HepG2 (cell line): ENCODE data around the gene ST6GALNAC6. TPM values are rescaled to one million over a fixed set of nuclear protein-coding genes. Genes with fewer than 3 reads are reported as not detected.
A peak's percentile ranks its signal among the peaks of the same experiment; 100 is the strongest.

Experiments used
- AKAP8 ChIP-seq: sonication (generic); formaldehyde crosslinking; IDR thresholded peaks from 2 replicates; pipeline ENCODE4 v1.5.1; 2020; ENCODE audit warnings: mild to moderate bottlenecking, missing genetic modification reagents
- DNMT3B ChIP-seq: conservative IDR thresholded peaks from 2 replicates; pipeline ENCODE4 v1.6.1; 2016; ENCODE audit warnings: missing biosample characterization, control low read depth
- DPF2 ChIP-seq: sonication (generic); formaldehyde crosslinking; IDR thresholded peaks from 2 replicates; pipeline ENCODE4 v1.4.0; 2020; ENCODE audit warnings: mild to moderate bottlenecking, low read depth, missing genetic modification reagents, borderline replicate concordance
- HOXA9 ChIP-seq: sonication (generic); formaldehyde crosslinking; IDR thresholded peaks from 2 replicates; pipeline ENCODE4 v1.8.1; 2022; ENCODE audit warnings: missing genetic modification reagents, mild to moderate bottlenecking, moderate library complexity, borderline replicate concordance
- MYPOP ChIP-seq: sonication (generic); formaldehyde crosslinking; IDR thresholded peaks from 2 replicates; pipeline ENCODE4 v1.8.1; 2023; ENCODE audit warnings: mild to moderate bottlenecking, moderate library complexity, missing genetic modification reagents
- MZF1 ChIP-seq: sonication (generic); formaldehyde crosslinking; IDR thresholded peaks from 2 replicates; pipeline ENCODE4 v1.8.1; 2023; ENCODE audit warnings: mild to moderate bottlenecking, missing genetic modification reagents, borderline replicate concordance
- NRL ChIP-seq: sonication (generic); formaldehyde crosslinking; IDR thresholded peaks from 2 replicates; pipeline ENCODE4 v1.5.0; 2020; ENCODE audit warnings: missing genetic modification reagents, mild to moderate bottlenecking, moderate library complexity, borderline replicate concordance
- REXO4 ChIP-seq: sonication (generic); formaldehyde crosslinking; IDR thresholded peaks from 2 replicates; pipeline ENCODE4 v1.8.0; 2022; ENCODE audit warnings: missing genetic modification reagents, mild to moderate bottlenecking, borderline replicate concordance
- SIN3A ChIP-seq: IDR thresholded peaks from 2 replicates; pipeline ENCODE4 v1.6.1; 2011; ENCODE audit warnings: low read depth, mild to moderate bottlenecking, control low read depth, low read length, borderline replicate concordance
- SKI ChIP-seq: fragments of 450-650 bp; IDR thresholded peaks from one replicate; pipeline ENCODE4 v1.6.1; 2018; ENCODE audit warnings: mild to moderate bottlenecking; ENCODE audit not compliant: partially characterized antibody
- SP140L ChIP-seq: sonication (generic); formaldehyde crosslinking; IDR thresholded peaks from 2 replicates; pipeline ENCODE4 v1.4.0; 2020; ENCODE audit warnings: missing genetic modification reagents, borderline replicate concordance
- SSRP1 ChIP-seq: IDR thresholded peaks from 2 replicates; pipeline ENCODE4 v1.6.1; 2016; ENCODE audit warnings: control low read depth
- STAT6 ChIP-seq: sonication (generic); formaldehyde crosslinking; IDR thresholded peaks from 2 replicates; pipeline ENCODE4 v1.4.0; 2020; ENCODE audit warnings: missing genetic modification reagents, mild to moderate bottlenecking, borderline replicate concordance
- TCF7 ChIP-seq: sonication (generic); IDR thresholded peaks from 2 replicates; pipeline ENCODE4 v1.6.1; 2016; ENCODE audit warnings: antibody characterized with exemption, low read depth
- ZBTB38 ChIP-seq: sonication (generic); formaldehyde crosslinking; IDR thresholded peaks from 2 replicates; pipeline ENCODE4 v1.5.1; 2020; ENCODE audit warnings: mild to moderate bottlenecking, missing genetic modification reagents
- ZBTB43 ChIP-seq: sonication (generic); formaldehyde crosslinking; conservative IDR thresholded peaks from 2 replicates; pipeline ENCODE4 v1.4.0; 2020; ENCODE audit warnings: missing genetic modification reagents
- ZNF205 ChIP-seq: IDR thresholded peaks from 2 replicates; pipeline ENCODE4 v1.6.1; 2018; ENCODE audit warnings: missing biosample characterization, missing genetic modification reagents
- ZNF274 ChIP-seq: sonication (generic); formaldehyde crosslinking; IDR thresholded peaks from 2 replicates; pipeline ENCODE4 v1.5.1; 2020; ENCODE audit warnings: mild to moderate bottlenecking, missing genetic modification reagents
- ZNF33A ChIP-seq: sonication (generic); formaldehyde crosslinking; IDR thresholded peaks from 2 replicates; pipeline ENCODE4 v1.5.1; 2020; ENCODE audit warnings: missing genetic modification reagents, mild to moderate bottlenecking, moderate library complexity, borderline replicate concordance
- polyA plus RNA-seq, 8 experiments: library from polyadenylated mRNA; depleted of rRNA in 3 of 8; stranded (reverse) in 7 of 8; unstranded in 1 of 8; fragments of >200 nt; fragmentation: Illumina TruSeq in 4 of 8; extraction: Trizol in 4 of 8; gene quantifications; 2 replicates each; pipeline versions ENCODE4 v1.2.1 to v1.2.3, GENCODE V29; 2011 to 2016; ENCODE audit warnings: low read depth in 4 of 8, missing spikeins in 1 of 8, mixed read lengths in 1 of 8; ENCODE audit not compliant: insufficient read depth in 1 of 8
- total RNA-seq, 5 experiments: library from RNA; depleted of rRNA; stranded (reverse); fragments of >200 nt; fragmentation: Illumina TruSeq; extraction: Trizol; gene quantifications; 2 replicates each; pipeline ENCODE4 v1.2.3, GENCODE V29; 2016; ENCODE audit warnings: low read depth in 1 of 5
- TF ChIP-seq, protein P1 (sequence below): sonication (generic); formaldehyde crosslinking; IDR thresholded peaks from 2 replicates; pipeline ENCODE4 v1.8.1; 2022; ENCODE audit warnings: mild to moderate bottlenecking, missing genetic modification reagents

The ST6GALNAC6 gene
- total and polyA plus RNA-seq, 2 of the 13 experiments (the other 11 are each of a cell fraction or from before 2014, with no cell fraction given), result 18.5 to 65.4 TPM

DNA sequence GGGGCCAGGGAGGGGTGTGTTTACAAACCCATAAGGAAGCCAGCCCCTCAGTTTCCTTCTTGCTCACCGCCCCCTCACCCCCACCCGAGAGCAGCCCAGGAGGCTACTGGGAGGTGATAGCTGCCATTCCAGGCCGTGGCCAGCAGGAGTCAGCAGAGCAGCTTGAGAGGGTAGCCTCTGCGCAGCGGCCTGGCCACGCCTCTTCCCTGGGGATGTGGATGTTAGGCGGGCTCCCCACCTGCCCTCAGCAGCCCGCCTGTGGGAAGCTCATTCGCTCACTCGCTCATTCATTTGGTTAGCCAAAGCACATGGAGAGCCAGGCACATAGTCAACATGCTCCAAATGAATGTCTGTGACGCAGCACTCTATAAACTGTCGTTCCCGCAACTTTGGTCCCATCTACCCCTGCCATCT, 44.3 kb upstream of the ST6GALNAC6 start (continued):
- TF ChIP-seq ZNF205 (CRISPR knock-in tag) (no peak), ZBTB43 (CRISPR knock-in tag) (no peak), MZF1 (CRISPR knock-in tag) (no peak), SP140L (CRISPR knock-in tag) (no peak), SSRP1 (CRISPR knock-in tag) (peak; percentile 1; the same call in 1 of the 2 replicates), TCF7 (no peak), MYPOP (CRISPR knock-in tag) (no peak), AKAP8 (no peak), SIN3A (no peak), ZBTB38 (CRISPR knock-in tag) (peak; percentile 92), ZNF33A (no peak), SKI (no peak), REXO4 (CRISPR knock-in tag) (no peak), HOXA9 (no peak), ZNF274 (CRISPR knock-in tag) (no peak), NRL (CRISPR knock-in tag) (no peak), DPF2 (CRISPR knock-in tag) (no peak), DNMT3B (CRISPR knock-in tag) (no peak), STAT6 (CRISPR knock-in tag) (no peak)
- TF ChIP-seq, protein P1, sequence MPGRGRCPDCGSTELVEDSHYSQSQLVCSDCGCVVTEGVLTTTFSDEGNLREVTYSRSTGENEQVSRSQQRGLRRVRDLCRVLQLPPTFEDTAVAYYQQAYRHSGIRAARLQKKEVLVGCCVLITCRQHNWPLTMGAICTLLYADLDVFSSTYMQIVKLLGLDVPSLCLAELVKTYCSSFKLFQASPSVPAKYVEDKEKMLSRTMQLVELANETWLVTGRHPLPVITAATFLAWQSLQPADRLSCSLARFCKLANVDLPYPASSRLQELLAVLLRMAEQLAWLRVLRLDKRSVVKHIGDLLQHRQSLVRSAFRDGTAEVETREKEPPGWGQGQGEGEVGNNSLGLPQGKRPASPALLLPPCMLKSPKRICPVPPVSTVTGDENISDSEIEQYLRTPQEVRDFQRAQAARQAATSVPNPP, result no peak
